HG02798 (cell line): ENCODE results near the gene TOGARAM1.

Experiments used
- ATAC-seq: cut with Tn5 transposase; IDR thresholded peaks from one replicate; pipeline ENCODE4 v1.9.1; 2021; ENCODE audit warnings: mild to moderate bottlenecking; ENCODE audit not compliant: unreplicated experiment, poor library complexity

The TOGARAM1 gene

GRCh38 chr14:44961554-44962333 is at the start of gene TOGARAM1, which contains the start of gene KLHL28:
TOGARAM1 (plus strand) TSS chr14:44962190; CDS start chr14:44962422, 232 bp downstream.
KLHL28 (minus strand) TSS chr14:44961947; CDS start chr14:44945928, 16,019 bp downstream.
- peak; percentile 95 for ATAC-seq

- no peak for ATAC-seq
Observed at GRCh38 chr14:44914849-44915248, 47.1 kb upstream of the TOGARAM1 start.

- no peak for ATAC-seq
Observed at GRCh38 chr14:44928793-44929192, 33.2 kb upstream of the TOGARAM1 start.

DNA sequence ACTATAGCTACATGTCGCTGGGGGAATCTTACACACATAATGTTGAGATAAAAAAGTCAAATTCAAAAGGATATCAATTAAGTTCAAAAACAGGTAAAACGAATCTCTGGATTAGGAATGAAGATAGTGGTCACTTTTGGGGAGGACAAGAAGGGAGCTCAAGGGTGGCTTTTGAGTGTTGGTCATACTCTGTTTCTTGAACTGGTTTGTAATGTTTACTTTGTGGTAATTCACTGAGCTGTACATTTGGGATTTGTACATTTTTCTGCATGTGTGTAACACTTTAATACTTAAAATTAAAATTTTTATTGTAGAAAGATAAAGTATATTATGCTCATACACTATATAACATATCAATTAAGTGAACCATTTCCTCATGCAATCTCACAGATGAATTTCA is 26.8 kb upstream of the TOGARAM1 start:
- ATAC-seq: no peak

DNA sequence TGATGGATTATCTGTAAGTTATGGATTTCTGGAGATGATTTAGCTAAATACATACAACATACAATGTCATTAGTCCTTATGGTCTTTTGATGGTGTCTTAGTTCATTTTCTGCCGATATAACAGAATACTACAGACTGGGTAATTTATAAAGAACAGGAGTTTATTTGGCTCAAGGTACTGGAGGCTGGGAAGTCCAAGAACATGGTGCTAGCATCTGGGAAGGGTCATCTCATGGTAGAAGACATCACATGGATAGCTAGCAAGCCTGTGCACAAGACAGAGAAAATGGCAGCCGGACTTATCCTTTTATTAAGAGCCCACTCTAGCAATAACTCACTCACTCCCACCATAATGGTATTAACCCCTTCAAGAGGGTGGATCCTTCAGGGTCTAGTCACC is 24.4 kb upstream of the TOGARAM1 start:
- no peak for ATAC-seq

DNA sequence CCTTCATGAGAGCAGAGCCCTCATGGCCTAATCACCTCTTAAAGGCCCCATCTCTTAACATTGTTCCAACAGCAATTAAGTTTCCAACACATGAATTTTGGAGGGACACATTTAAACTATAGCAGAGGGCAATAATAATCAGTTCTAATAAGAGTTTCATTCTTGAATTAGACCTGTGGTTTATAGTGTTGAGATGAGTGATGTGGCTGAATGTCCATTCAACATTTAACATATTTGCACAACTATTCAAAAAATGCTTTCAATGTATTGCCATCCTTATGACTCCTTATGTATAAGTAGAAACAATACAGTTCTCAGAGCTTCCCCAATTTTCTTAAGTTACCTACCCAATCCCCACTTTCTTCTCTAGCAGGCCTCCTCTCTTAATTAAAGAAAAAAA is 21.8 kb upstream of the TOGARAM1 start:
- no peak for ATAC-seq

DNA sequence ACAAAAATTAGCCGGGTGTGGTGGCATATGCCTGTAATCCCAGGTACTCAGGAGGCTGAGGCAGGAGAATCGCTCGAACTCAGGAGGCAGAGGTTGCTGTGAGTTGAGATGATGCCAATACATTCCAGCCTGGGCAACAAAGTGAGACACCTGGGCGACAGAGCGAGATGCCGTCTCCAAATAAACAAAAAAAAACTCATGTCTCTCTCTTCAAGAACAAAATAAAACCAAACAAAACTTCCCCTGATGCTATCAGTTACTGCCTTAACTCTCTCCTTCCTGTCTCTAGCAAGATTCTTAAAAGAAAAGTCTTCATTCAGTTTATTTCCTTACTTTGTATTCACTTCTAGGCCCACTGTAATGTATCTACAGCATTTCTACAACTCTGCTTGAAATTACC is 21.0 kb upstream of the TOGARAM1 start:
- ATAC-seq: no peak

GRCh38 chr14:44941591-44941990 is 20.4 kb upstream of the TOGARAM1 start:
- ATAC-seq: no peak

DNA sequence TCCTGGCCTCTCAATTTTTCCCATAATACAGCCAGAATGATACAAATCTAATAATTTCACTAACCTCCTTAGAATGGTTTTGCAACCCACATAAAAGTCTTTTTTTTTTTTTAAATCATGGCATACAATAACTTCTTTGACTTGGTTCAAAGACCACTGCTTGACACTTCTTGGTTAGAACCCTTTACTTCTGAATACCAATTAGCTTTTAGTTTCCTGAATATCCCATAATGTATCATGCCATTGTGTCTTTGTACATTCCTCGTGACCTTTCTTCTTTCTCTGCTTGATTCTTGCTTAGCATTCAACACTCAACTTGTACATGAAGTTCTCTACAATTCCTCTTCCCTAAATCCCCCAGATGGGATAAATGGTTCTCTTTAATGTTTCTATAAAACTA is 19.6 kb upstream of the TOGARAM1 start:
- no peak for ATAC-seq

- no peak for ATAC-seq
Observed at GRCh38 chr14:44944107-44944506, 17.9 kb upstream of the TOGARAM1 start.

- ATAC-seq: no peak
Observed at GRCh38 chr14:44945264-44945663, 16.7 kb upstream of the TOGARAM1 start.

DNA sequence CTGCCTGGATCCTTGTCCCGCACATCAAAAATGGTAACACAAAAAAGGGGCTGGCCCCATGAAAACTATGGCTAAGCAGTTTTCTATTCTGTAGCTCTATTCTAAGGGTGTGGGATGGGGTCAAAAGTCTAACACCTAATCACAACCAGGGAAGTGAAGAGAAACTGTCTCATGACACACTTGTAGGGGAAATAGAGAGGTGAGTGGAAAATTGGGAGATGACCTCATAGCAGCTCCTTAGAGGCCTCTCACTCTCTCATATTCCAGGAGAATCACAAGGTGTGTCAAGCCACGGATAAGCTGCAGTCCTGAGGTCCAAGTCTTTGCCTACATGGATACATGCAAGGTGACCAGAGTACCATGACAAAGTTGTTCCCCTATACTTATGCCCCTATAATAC is 10.9 kb upstream of the TOGARAM1 start:
- no peak for ATAC-seq

- ATAC-seq: no peak
Observed at GRCh38 chr14:44952391-44953110, 9.4 kb upstream of the TOGARAM1 start.

DNA sequence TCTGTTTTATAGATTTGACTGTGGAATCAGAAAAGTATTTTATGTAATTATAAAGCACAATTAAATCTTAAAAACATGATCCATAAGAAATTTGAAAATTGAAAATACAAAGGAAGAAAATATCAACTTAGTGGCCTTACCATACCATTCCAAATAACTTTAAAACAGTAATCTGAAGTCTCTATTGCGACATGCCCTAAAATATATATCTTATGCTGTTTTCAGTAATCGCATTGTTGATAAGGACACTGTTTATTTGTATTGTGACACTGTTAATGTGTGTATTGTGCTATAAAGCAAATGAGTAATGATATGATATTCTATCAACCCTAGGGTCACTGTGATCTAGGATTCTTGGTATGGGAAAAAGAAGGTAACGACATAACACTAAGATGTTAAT is 7.2 kb upstream of the TOGARAM1 start:
- ATAC-seq: no peak

DNA sequence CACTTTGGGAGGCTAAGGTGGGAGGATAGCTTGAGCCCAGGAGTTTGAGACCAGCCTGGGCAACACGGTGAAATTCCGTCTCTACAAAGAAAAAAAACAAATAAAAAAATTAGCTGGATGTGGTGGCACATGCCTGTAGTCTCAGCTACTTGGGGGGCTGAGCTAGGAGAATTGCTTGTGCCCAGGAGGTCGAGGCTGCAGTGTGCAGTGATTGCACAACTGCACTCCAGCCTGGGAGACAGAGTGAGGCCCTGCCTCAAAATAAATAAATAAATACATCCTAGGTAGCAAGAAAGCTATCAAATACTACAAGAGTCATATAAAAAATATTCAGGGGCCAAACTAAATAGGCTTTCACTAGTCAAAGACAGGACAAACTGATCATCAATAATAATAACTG is 6.5 kb upstream of the TOGARAM1 start:
- no peak for ATAC-seq

DNA sequence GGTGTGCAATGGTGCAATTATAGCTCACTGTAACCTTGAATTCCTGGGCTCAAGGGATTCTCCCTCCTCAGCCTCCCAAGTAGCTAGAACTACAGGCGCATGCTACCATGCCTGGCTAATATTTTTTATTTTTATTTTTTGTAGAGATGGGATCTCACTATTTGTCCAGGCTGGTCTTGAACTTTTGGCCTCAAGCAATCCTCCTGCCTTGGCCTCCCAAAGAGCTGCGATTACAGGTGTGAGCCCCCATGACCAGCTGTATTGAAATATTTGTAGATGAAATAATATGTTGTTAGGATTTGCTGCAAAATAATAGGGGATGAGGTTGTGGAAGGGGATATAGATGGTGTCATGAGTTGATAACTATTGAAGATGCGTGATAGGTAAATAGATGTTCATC is 5.1 kb upstream of the TOGARAM1 start:
- no peak for ATAC-seq

DNA sequence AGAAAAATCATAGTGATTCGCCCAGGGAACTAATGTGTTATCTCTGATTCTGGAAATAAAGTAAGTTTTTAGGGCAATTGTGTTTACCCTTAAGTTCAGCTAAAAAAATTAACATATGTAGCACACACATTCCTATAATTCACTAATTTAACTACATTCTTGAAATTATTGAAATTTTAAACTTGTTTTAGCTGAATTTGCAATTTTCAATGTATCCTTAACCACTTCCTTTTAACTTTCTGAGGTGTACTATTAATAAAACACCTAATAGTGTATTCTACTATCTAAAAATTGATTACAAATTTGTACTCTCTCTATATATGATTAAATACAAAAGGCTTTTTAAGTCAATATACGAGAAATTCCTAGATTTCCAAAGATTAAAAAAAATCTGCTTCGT is 2.5 kb upstream of the TOGARAM1 start:
- no peak for ATAC-seq

GRCh38 chr14:44960146-44960545 is 1.8 kb upstream of the TOGARAM1 start:
- ATAC-seq: no peak

DNA sequence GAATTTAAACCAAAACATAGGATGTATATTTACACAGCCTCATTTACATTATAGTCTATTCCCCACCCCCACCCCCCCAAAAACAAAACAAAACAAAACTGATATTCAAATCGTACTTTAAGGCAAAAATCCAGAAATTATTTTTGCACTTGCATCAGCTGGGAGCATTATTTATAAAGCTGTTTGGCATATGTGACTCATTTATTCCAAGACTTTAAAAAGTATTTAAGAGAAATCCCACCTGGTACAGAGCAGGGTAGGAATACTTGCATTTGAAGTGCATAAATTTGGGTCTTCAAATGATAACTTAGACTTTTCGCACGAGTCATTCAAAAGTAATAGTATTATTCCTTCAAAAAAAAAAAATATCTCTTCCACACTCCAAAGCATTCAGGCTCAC is 1.3 kb upstream of the TOGARAM1 start:
- no peak for ATAC-seq

GRCh38 chr14:44961151-44961553 is 838 bp upstream of the TOGARAM1 start:
- peak; percentile 23 for ATAC-seq

GRCh38 chr14:44962334-44963043 is 499 bp downstream of the TOGARAM1 start:
- peak; percentile 29 for ATAC-seq
